Endodermal cell (in vitro differentiated cells): ENCODE results near the gene SIRT2. TPM values are rescaled to one million over a fixed set of nuclear protein-coding genes. Genes with fewer than 3 reads are reported as not detected.

Experiments used
- DNase-seq: peaks from one replicate; pipeline ENCODE4 v3.0.0-alpha.2; 2017
- H3K27ac ChIP-seq: 2 replicates; pipeline ENCODE4 v1.5.1; 2013; ENCODE audit warnings: mild to moderate bottlenecking, low read depth, low read length, moderate library complexity
- H3K27me3 ChIP-seq: 2 replicates; pipeline ENCODE4 v1.6.1; 2013; ENCODE audit warnings: mild to moderate bottlenecking, low read length, moderate library complexity; ENCODE audit not compliant: insufficient read depth, control insufficient read depth, poor library complexity, severe bottlenecking
- H3K36me3 ChIP-seq: 2 replicates; pipeline ENCODE4 v1.7.0; 2013; ENCODE audit warnings: mild to moderate bottlenecking, low read length, moderate library complexity; ENCODE audit not compliant: control insufficient read depth, insufficient read depth
- H3K4me1 ChIP-seq: one replicate; pipeline ENCODE4 v1.7.0; 2013; ENCODE audit warnings: low read length; ENCODE audit not compliant: control insufficient read depth, insufficient read depth
- H3K4me3 ChIP-seq: 2 replicates; pipeline ENCODE4 v1.5.1; 2013; ENCODE audit warnings: mild to moderate bottlenecking, low read length, moderate library complexity
- H3K9ac ChIP-seq: 2 replicates; pipeline ENCODE4 v1.6.1; 2013; ENCODE audit warnings: mild to moderate bottlenecking, low read length, moderate library complexity; ENCODE audit not compliant: poor library complexity, severe bottlenecking; ENCODE audit errors: extremely low read depth
- H3K9me3 ChIP-seq: 2 replicates; pipeline ENCODE4 v1.6.1; 2013; ENCODE audit warnings: mild to moderate bottlenecking, low read length, moderate library complexity; ENCODE audit not compliant: control insufficient read depth
- H3K27ac Mint-ChIP-seq: 2 replicates; pipeline ENCODE4 v1.8.0; 2020; ENCODE audit warnings: mixed read lengths
- H3K27me3 Mint-ChIP-seq: 2 replicates; pipeline ENCODE4 v1.8.0; 2021; ENCODE audit warnings: mild to moderate bottlenecking, mixed read lengths; ENCODE audit not compliant: insufficient read depth
- H3K36me3 Mint-ChIP-seq: 2 replicates; pipeline ENCODE4 v1.8.0; 2020; ENCODE audit warnings: low read depth, mixed read lengths
- H3K4me1 Mint-ChIP-seq: 2 replicates; pipeline ENCODE4 v1.8.0; 2020; ENCODE audit warnings: mixed read lengths
- H3K4me3 Mint-ChIP-seq: 2 replicates; pipeline ENCODE4 v1.8.0; 2020; ENCODE audit warnings: mild to moderate bottlenecking, moderate library complexity, mixed read lengths
- H3K9me3 Mint-ChIP-seq: 2 replicates; pipeline ENCODE4 v1.8.0; 2020; ENCODE audit warnings: mild to moderate bottlenecking, mixed read lengths
- whole genome bisulfite sequencing, 2 experiments: methylation state at CpG; one replicate each; pipeline versions ENCODE4 v1.1.5 to v1.1.7; 2013; ENCODE audit warnings: missing lambda C conversion rate in 2 of 2, mixed read lengths in 1 of 2; ENCODE audit not compliant: insufficient coverage in 1 of 2, insufficient read length in 1 of 2; 5-methylcytosine and 5-hydroxymethylcytosine counted together
- total RNA-seq, 2 donors: library from RNA; stranded (reverse); fragmentation: NEBNext Ultra II Directional in 1 of 2; extraction: Animal tissue kit (Norgen Biotek cat#: 25700) in 1 of 2; gene quantifications; 2 replicates in 1 of 2; 3 replicates in 1 of 2; pipeline ENCODE4 v1.2.1, GENCODE V29; 2021
- TF ChIP-seq, protein P1 (sequence below): fragments of 200-600 bp; sonication (generic); conservative IDR thresholded peaks from 2 replicates; pipeline ENCODE4 v1.5.0; 2021; ENCODE audit warnings: antibody characterized with exemption, mild to moderate bottlenecking

The SIRT2 gene
- total RNA-seq, 2 donors from 2014 or later: 10.4 to 13.7 TPM

DNA sequence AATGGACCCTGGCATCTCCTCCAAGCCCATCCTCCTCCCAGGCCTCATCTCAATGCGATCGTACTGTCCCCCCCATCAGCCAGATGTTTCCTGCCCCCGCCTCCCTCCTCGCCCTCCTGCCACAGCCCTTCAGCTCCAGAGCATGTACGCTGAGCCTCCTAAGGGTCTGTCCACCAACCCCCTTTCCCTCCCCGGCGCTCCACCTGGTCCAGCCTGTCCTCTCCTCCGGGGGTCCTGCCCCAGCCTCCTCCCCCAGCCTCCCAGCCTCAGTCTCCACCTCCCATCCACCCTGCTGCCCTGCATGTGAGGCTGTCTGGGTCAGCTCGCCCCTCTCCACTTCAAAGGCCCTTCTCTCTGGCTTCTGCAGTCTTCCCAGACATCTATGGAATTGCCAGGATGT is 4.5 kb downstream of the SIRT2 start:
- Histone ChIP-seq H3K9me3 (no peaks in the 10 kb centered on the region), H3K9ac (no peak overlapping the region), H3K4me3 (no peak overlapping the region), H3K36me3 (no peaks in the 10 kb centered on the region), H3K27me3 (no peaks in the 10 kb centered on the region), H3K27ac (no peak overlapping the region), H3K4me1 (no peaks in the 10 kb centered on the region)
- Mint-ChIP-seq H3K9me3 (no peaks in the 10 kb centered on the region), H3K4me1 (peaks cover 6% of the 10 kb centered on the region), H3K36me3 (no peaks in the 10 kb centered on the region), H3K27me3 (peaks cover 18% of the 10 kb centered on the region), H3K27ac (no peak overlapping the region), H3K4me3 (no peak overlapping the region)
- WGBS, 2 experiments: 94% methylated on average over 3 to 9 of the region's 9 CpGs
- TF ChIP-seq, protein P1, sequence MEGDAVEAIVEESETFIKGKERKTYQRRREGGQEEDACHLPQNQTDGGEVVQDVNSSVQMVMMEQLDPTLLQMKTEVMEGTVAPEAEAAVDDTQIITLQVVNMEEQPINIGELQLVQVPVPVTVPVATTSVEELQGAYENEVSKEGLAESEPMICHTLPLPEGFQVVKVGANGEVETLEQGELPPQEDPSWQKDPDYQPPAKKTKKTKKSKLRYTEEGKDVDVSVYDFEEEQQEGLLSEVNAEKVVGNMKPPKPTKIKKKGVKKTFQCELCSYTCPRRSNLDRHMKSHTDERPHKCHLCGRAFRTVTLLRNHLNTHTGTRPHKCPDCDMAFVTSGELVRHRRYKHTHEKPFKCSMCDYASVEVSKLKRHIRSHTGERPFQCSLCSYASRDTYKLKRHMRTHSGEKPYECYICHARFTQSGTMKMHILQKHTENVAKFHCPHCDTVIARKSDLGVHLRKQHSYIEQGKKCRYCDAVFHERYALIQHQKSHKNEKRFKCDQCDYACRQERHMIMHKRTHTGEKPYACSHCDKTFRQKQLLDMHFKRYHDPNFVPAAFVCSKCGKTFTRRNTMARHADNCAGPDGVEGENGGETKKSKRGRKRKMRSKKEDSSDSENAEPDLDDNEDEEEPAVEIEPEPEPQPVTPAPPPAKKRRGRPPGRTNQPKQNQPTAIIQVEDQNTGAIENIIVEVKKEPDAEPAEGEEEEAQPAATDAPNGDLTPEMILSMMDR: no peak
- no peak for DNase-seq

DNA sequence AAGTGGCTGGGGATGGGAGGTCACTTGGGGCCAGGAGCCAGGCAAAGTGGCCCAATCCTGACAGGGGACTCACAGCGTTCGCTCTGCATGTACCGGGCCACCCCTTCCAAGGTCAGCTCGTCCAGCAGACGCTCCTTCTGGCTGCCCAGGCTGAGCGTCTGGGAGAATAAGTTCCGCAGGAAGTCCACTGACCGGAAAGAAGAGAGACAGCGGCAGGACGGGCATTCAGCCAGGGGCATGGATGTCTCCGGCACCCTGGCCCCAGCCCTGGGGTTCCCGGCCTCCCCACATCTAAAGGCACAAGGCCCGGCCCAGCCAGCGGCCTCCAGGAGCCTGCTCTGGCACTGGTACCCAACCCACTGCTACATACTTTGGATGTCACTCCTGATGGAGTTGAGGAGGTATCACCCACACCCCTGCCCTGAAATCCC is 6.1 kb downstream of the SIRT2 start:
- H3K27ac Mint-ChIP-seq: no peak overlapping the region
- Histone ChIP-seq H3K27me3 (no peaks in the 10 kb centered on the region), H3K9me3 (no peaks in the 10 kb centered on the region), H3K27ac (no peak overlapping the region), H3K4me1 (no peaks in the 10 kb centered on the region), H3K9ac (no peak overlapping the region), H3K36me3 (peaks cover 9% of the 10 kb centered on the region), H3K4me3 (no peak overlapping the region)
- no peak overlapping the region for H3K4me3 Mint-ChIP-seq
- no peaks in the 10 kb centered on the region for H3K36me3 Mint-ChIP-seq
- 89 to 94% methylated on average over 13 to 14 of the region's 14 CpGs for WGBS, 2 experiments
- no peaks in the 10 kb centered on the region for H3K4me1 Mint-ChIP-seq
- peak; percentile 35 for DNase-seq
- peaks cover 8% of the 10 kb centered on the region for H3K27me3 Mint-ChIP-seq
- H3K9me3 Mint-ChIP-seq: no peaks in the 10 kb centered on the region
- TF ChIP-seq, protein P1: no peak

DNA sequence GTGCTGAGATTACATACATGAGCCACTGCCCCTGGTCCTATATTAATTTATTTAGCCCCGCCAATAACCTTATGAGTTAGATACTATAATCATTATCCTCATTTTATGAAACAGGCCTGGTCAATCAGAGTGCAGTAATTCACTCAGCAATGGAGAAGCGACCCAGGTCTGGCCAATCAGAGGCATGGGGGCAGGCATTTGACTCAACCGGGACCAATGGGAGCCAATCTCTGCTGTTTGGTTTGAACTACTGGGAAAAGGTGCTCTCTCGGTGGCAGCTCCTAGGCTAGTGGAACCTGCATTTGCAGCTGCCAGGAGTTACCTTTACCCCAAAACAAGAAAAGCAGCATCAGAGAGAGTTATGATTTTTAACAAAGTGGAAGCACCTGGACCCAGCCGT is 6.6 kb downstream of the SIRT2 start:
- 87 to 89% methylated on average over 3 to 5 of the region's 5 CpGs for WGBS, 2 experiments
- no peaks in the 10 kb centered on the region for H3K4me1 Mint-ChIP-seq
- no peaks in the 10 kb centered on the region for H3K9me3 ChIP-seq

More for the DNA sequence above, 6.6 kb downstream of the SIRT2 start:
- Mint-ChIP-seq H3K36me3 (no peaks in the 10 kb centered on the region), H3K27me3 (peaks cover 3% of the 10 kb centered on the region), H3K4me3 (no peak overlapping the region), H3K9me3 (no peaks in the 10 kb centered on the region), H3K27ac (no peak overlapping the region)
- Histone ChIP-seq H3K27ac (no peak overlapping the region), H3K4me3 (no peak overlapping the region), H3K27me3 (no peaks in the 10 kb centered on the region), H3K36me3 (peaks cover 12% of the 10 kb centered on the region), H3K9ac (no peak overlapping the region), H3K4me1 (no peaks in the 10 kb centered on the region)
- peak; percentile 71 for DNase-seq
- TF ChIP-seq, protein P1: no peak
